Chondrocyte (in vitro differentiated cells): ENCODE results near the gene DDRGK1. TPM values are rescaled to one million over a fixed set of nuclear protein-coding genes. Genes with fewer than 3 reads are reported as not detected.

Source experiments
- DNase-seq: peaks from one replicate; pipeline ENCODE4 v3.0.0; 2021; ENCODE audit warnings: mixed read lengths, low spot score
- H3K27ac Mint-ChIP-seq: one replicate; pipeline ENCODE4 v1.8.0; 2021; ENCODE audit warnings: mild to moderate bottlenecking, moderate library complexity, mixed read lengths; ENCODE audit not compliant: unreplicated experiment
- H3K27me3 Mint-ChIP-seq: 2 replicates; pipeline ENCODE4 v1.8.0; 2021; ENCODE audit warnings: low read depth, mixed read lengths
- H3K36me3 Mint-ChIP-seq: 2 replicates; pipeline ENCODE4 v1.8.0; 2021; ENCODE audit warnings: low read depth, mixed read lengths
- H3K4me1 Mint-ChIP-seq: 2 replicates; pipeline ENCODE4 v1.8.0; 2021; ENCODE audit warnings: low read depth, mild to moderate bottlenecking, mixed read lengths
- H3K4me3 Mint-ChIP-seq: one replicate; pipeline ENCODE4 v1.8.0; 2021; ENCODE audit warnings: mild to moderate bottlenecking, moderate library complexity, mixed read lengths; ENCODE audit not compliant: unreplicated experiment
- H3K9me3 Mint-ChIP-seq: 2 replicates; pipeline ENCODE4 v1.8.0; 2021; ENCODE audit warnings: low read depth, mixed read lengths
- total RNA-seq: library from RNA; stranded (reverse); gene quantifications from 3 replicates; pipeline ENCODE4 v1.2.1, GENCODE V29; 2021
- TF ChIP-seq, protein P1 (sequence below): fragments of 200-600 bp; sonication (generic); IDR thresholded peaks from 2 replicates; pipeline ENCODE4 v1.5.0; 2021; ENCODE audit warnings: antibody characterized with exemption, mild to moderate bottlenecking, moderate library complexity

DDRGK1 gene
- total RNA-seq, 1 donor from 2014 or later: 62.6 TPM

DNA sequence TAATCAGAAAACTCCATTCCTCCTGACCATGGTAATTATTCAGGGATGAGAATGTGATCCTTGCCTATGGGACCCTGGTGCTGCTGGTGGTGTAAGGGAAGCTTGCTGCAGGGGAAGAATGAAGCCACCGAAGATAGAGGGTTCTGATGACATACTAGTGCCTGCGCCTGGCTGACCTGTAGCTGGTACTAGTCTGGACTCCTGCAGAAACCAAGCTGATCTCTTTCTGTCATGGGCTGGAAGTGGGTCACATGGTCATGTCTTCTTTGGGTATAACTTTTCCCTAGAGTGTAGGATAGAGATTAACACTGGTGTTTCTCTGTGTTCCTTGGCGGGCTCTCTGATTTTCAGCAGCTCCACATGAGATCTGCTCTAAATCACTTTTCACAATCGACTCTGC, 43.2 kb upstream of the DDRGK1 start:
- no peak overlapping the region for H3K4me3 Mint-ChIP-seq
- TF ChIP-seq, protein P1, sequence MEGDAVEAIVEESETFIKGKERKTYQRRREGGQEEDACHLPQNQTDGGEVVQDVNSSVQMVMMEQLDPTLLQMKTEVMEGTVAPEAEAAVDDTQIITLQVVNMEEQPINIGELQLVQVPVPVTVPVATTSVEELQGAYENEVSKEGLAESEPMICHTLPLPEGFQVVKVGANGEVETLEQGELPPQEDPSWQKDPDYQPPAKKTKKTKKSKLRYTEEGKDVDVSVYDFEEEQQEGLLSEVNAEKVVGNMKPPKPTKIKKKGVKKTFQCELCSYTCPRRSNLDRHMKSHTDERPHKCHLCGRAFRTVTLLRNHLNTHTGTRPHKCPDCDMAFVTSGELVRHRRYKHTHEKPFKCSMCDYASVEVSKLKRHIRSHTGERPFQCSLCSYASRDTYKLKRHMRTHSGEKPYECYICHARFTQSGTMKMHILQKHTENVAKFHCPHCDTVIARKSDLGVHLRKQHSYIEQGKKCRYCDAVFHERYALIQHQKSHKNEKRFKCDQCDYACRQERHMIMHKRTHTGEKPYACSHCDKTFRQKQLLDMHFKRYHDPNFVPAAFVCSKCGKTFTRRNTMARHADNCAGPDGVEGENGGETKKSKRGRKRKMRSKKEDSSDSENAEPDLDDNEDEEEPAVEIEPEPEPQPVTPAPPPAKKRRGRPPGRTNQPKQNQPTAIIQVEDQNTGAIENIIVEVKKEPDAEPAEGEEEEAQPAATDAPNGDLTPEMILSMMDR: no peak
- H3K36me3 Mint-ChIP-seq: peaks cover 8% of the 10 kb centered on the region
- no peak overlapping the region for H3K27ac Mint-ChIP-seq
- no peak for DNase-seq
- no peaks in the 10 kb centered on the region for H3K9me3 Mint-ChIP-seq
- no peaks in the 10 kb centered on the region for H3K4me1 Mint-ChIP-seq
- no peaks in the 10 kb centered on the region for H3K27me3 Mint-ChIP-seq

DNA sequence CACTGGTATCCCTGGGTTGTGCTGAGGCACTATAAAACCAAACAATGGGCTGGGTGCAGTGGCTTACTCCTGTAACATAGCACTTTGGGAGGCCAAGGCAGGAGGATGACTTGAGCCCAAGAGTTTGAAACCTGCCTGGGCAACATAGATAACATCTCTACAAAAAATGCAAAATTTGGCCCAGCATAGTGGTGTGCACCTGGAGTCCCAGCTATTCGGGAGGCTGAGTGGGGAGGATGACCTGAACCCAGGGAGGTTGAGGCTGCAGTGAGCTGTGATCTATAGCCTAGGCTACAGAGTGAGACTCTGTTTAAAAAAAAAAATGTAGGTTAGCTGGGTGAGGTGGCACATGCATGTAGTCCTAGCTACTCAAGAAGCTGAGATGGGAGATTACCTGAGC, 42.2 kb upstream of the DDRGK1 start:
- DNase-seq: no peak
- TF ChIP-seq, protein P1: no peak
- Mint-ChIP-seq H3K4me1 (peaks cover 4% of the 10 kb centered on the region), H3K9me3 (no peaks in the 10 kb centered on the region), H3K4me3 (no peak overlapping the region), H3K36me3 (peaks cover 2% of the 10 kb centered on the region), H3K27me3 (no peaks in the 10 kb centered on the region), H3K27ac (no peak overlapping the region)

DNA sequence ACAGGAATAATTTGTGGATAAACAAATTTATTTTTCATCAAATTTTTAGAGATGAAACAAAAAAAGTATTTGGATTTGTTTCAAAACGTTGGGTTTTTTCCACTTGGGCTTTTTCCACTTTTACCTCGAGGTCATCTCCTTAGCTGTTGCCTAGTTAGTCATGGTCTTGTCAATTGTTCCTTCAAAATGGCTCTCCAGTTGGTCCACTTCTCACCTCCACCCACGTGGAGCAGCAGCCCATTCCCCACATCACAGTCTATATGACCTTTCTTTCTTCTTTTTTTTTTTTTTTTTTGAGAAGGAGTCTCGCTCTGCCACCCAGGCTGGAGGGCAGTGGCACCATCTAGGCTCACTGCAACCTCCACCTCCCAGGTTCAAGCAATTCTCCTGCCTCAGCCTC, 41.2 kb upstream of the DDRGK1 start:
- DNase-seq: no peak
- no peak overlapping the region for H3K4me3 Mint-ChIP-seq
- TF ChIP-seq, protein P1: no peak
- peaks cover 13% of the 10 kb centered on the region for H3K4me1 Mint-ChIP-seq
- no peaks in the 10 kb centered on the region for H3K27me3 Mint-ChIP-seq
- no peaks in the 10 kb centered on the region for H3K9me3 Mint-ChIP-seq
- no peaks in the 10 kb centered on the region for H3K36me3 Mint-ChIP-seq
- H3K27ac Mint-ChIP-seq: no peak overlapping the region

DNA sequence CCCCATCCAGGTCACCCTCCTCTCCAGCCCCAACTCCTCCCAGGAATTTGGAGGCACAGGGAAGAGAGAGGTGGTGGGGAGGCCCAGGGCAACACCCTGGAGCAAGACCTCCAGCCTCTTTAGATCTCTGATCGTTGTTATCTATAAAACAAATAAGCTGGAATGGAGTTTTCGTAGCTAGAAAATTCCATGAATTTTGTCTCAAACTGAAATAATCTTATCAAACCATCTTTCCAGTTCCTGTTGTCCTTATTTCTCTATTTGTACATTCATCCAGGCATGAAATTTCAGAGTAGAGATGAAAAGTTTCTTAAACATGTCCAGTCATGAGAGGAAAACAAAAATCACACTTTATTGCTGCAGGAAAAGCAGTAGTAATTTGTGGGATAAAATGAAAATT, 40.7 kb upstream of the DDRGK1 start:
- no peaks in the 10 kb centered on the region for H3K9me3 Mint-ChIP-seq
- no peak overlapping the region for H3K27ac Mint-ChIP-seq
- H3K4me1 Mint-ChIP-seq: peaks cover 15% of the 10 kb centered on the region
- TF ChIP-seq, protein P1: no peak
- H3K36me3 Mint-ChIP-seq: no peaks in the 10 kb centered on the region
- DNase-seq: no peak
- H3K4me3 Mint-ChIP-seq: no peak overlapping the region
- no peaks in the 10 kb centered on the region for H3K27me3 Mint-ChIP-seq

DNA sequence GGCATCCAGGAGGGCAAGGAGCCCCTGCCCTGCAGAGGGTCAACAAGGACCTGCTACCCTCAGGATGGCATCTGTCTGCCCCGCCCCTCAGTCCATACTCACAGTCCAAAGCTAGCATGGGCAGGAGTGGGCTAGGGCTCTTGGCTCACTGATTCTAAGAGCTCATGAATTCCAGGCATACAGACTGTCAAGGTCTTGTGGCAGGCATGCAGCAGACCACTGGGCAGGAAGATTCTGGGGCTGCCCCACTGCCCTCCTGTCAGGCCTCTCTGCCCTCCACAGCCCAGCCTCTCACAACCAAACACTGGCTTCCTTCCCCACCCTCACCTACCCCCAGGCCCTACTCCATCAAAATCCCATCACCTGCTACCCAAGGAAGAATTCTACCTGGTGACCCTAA, 40.1 kb upstream of the DDRGK1 start:
- TF ChIP-seq, protein P1: no peak
- Mint-ChIP-seq H3K27me3 (no peaks in the 10 kb centered on the region), H3K27ac (no peak overlapping the region)

More for the DNA sequence above, 40.1 kb upstream of the DDRGK1 start:
- H3K36me3 Mint-ChIP-seq: no peaks in the 10 kb centered on the region
- no peak overlapping the region for H3K4me3 Mint-ChIP-seq
- peaks cover 21% of the 10 kb centered on the region for H3K4me1 Mint-ChIP-seq
- H3K9me3 Mint-ChIP-seq: no peaks in the 10 kb centered on the region
- no peak for DNase-seq
